Lower lobe of right lung (tissue), 2 donors: ENCODE results near the gene SLC25A27. TPM values are rescaled to one million over a fixed set of nuclear protein-coding genes. Genes with fewer than 3 reads are reported as not detected.

Source experiments
- ATAC-seq, 2 donors: fragments of 200-7000 bp; cut with Tn5 transposase; one replicate each; pipeline ENCODE4 v1.9.1; 2020 to 2022; ENCODE audit warnings: mild to moderate bottlenecking in 2 of 2, moderate library complexity in 2 of 2
- DNase-seq: peaks from one replicate; pipeline ENCODE4 v3.0.0-alpha.2; 2020
- H3K27ac ChIP-seq: fragments of 200-600 bp; one replicate; pipeline ENCODE4 v1.8.0; 2022
- H3K27me3 ChIP-seq: fragments of 200-600 bp; one replicate; pipeline ENCODE4 v1.8.0; 2022; ENCODE audit warnings: low read depth
- H3K36me3 ChIP-seq: fragments of 200-600 bp; one replicate; pipeline ENCODE4 v1.8.0; 2022; ENCODE audit warnings: mild to moderate bottlenecking
- H3K4me1 ChIP-seq: fragments of 200-600 bp; one replicate; pipeline ENCODE4 v1.8.0; 2022
- H3K4me3 ChIP-seq: fragments of 200-600 bp; one replicate; pipeline ENCODE4 v1.8.0; 2022; ENCODE audit warnings: mild to moderate bottlenecking
- H3K9me3 ChIP-seq: fragments of 200-600 bp; one replicate; pipeline ENCODE4 v1.8.0; 2022
- CTCF ChIP-seq: fragments of 200-600 bp; IDR thresholded peaks from one replicate; pipeline ENCODE4 v1.8.0; 2022; ENCODE audit warnings: antibody characterized with exemption, mild to moderate bottlenecking
- intact Hi-C: fragments of 100-400 bp; cut with DNase I; formaldehyde crosslinking; loops from one replicate; pipeline ENCODE4 v1.11.0; 2022
- total RNA-seq: library from RNA; stranded (reverse); fragmentation: NEBNext Ultra II Directional; extraction: Animal tissue kit (Norgen Biotek cat#: 25700); gene quantifications from one replicate; pipeline ENCODE4 v1.2.1, GENCODE V29; 2021
- donor health status: DM: no; HTN: yes; CAD: no; lungs with severe emphysema.

The SLC25A27 gene
- total RNA-seq, 1 donor from 2014 or later: 19.1 TPM

GRCh38 chr6:46618726-46619125 is 34.0 kb upstream of the SLC25A27 start:
- intact Hi-C loops: no loop called here

GRCh38 chr6:46626228-46626909 is 26.4 kb upstream of the SLC25A27 start:
- DNase-seq (no peak), ATAC-seq (peak in 1 of 2 donors; percentile 70)
- Histone ChIP-seq H3K9me3 (no peaks in the 10 kb centered on the region), H3K4me3 (peak overlapping the region; percentile 10), H3K27me3 (no peaks in the 10 kb centered on the region), H3K36me3 (no peaks in the 10 kb centered on the region), H3K4me1 (peaks cover 7% of the 10 kb centered on the region), H3K27ac (no peak overlapping the region)
- intact Hi-C loops: no loop called here
- TF ChIP-seq CTCF: peak; percentile 57

More at GRCh38 chr6:46618726-46619125, 34.0 kb upstream of the SLC25A27 start:
- DNase-seq (no peak), ATAC-seq (no peak)
- Histone ChIP-seq H3K27ac (no peak overlapping the region), H3K4me3 (no peak overlapping the region), H3K27me3 (no peaks in the 10 kb centered on the region), H3K36me3 (no peaks in the 10 kb centered on the region), H3K4me1 (no peaks in the 10 kb centered on the region), H3K9me3 (no peaks in the 10 kb centered on the region)
- TF ChIP-seq CTCF: no peak

- H3K27ac ChIP-seq: no peak overlapping the region
- no peaks in the 10 kb centered on the region for H3K36me3 ChIP-seq
- no peaks in the 10 kb centered on the region for H3K27me3 ChIP-seq
- ATAC-seq (no peak), DNase-seq (no peak)
- no peak for TF ChIP-seq CTCF
- H3K9me3 ChIP-seq: no peaks in the 10 kb centered on the region
- H3K4me3 ChIP-seq: no peak overlapping the region
- peaks cover 7% of the 10 kb centered on the region for H3K4me1 ChIP-seq
- intact Hi-C loops: no loop called here
Observed at GRCh38 chr6:46626976-46627375, 25.8 kb upstream of the SLC25A27 start.

- Histone ChIP-seq H3K9me3 (no peaks in the 10 kb centered on the region), H3K27ac (no peak overlapping the region), H3K4me3 (no peak overlapping the region), H3K4me1 (peaks cover 7% of the 10 kb centered on the region), H3K27me3 (no peaks in the 10 kb centered on the region), H3K36me3 (no peaks in the 10 kb centered on the region)
- ATAC-seq (no peak), DNase-seq (no peak)
- intact Hi-C loops: no loop called here
- TF ChIP-seq CTCF: no peak
Observed at GRCh38 chr6:46628498-46628897, 24.3 kb upstream of the SLC25A27 start.

GRCh38 chr6:46628976-46629375 is 23.8 kb upstream of the SLC25A27 start:
- Histone ChIP-seq H3K27ac (no peak overlapping the region), H3K27me3 (no peaks in the 10 kb centered on the region), H3K4me3 (no peak overlapping the region), H3K4me1 (peaks cover 7% of the 10 kb centered on the region), H3K36me3 (no peaks in the 10 kb centered on the region), H3K9me3 (no peaks in the 10 kb centered on the region)
- no peak for DNase-seq
- ATAC-seq: no peak
- TF ChIP-seq CTCF: no peak
- intact Hi-C loops: no loop called here
